Astrocyte (in vitro differentiated cells and primary cell): ENCODE measurements around the gene HDC.

Experiments
- EZH2 ChIP-seq: IDR thresholded peaks from 2 replicates; pipeline ENCODE4 v1.6.1; 2012; ENCODE audit warnings: mild to moderate bottlenecking, low read length, inconsistent platforms; ENCODE audit not compliant: insufficient read depth
- TF ChIP-seq, protein P1 (sequence below): IDR thresholded peaks from 2 replicates; pipeline ENCODE4 v1.5.1; 2011; ENCODE audit warnings: low read depth, mild to moderate bottlenecking, inconsistent platforms, low read length, moderate library complexity; ENCODE audit not compliant: insufficient read depth

DNA sequence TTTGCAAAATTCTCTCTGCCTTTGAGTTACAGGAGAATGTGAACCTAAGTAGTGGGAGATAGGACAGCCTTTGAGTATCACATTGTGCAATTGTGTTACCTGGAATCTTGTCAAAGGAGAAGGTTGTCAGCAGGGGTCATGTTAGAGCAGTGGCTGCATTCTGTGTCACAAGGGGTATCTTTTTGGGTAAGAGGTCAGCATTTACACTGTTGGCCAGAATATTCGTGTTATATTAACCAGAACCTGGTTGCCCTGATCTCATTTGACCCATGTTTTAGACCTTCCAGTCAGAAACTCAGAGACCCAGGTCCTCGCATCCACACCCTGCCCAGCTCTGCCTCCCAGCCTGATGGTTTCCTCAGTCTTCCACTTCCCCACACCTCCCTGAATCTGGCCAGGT lies 27.3 kb downstream of the HDC start:
- TF ChIP-seq, protein P1, sequence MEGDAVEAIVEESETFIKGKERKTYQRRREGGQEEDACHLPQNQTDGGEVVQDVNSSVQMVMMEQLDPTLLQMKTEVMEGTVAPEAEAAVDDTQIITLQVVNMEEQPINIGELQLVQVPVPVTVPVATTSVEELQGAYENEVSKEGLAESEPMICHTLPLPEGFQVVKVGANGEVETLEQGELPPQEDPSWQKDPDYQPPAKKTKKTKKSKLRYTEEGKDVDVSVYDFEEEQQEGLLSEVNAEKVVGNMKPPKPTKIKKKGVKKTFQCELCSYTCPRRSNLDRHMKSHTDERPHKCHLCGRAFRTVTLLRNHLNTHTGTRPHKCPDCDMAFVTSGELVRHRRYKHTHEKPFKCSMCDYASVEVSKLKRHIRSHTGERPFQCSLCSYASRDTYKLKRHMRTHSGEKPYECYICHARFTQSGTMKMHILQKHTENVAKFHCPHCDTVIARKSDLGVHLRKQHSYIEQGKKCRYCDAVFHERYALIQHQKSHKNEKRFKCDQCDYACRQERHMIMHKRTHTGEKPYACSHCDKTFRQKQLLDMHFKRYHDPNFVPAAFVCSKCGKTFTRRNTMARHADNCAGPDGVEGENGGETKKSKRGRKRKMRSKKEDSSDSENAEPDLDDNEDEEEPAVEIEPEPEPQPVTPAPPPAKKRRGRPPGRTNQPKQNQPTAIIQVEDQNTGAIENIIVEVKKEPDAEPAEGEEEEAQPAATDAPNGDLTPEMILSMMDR, result no peak
- TF ChIP-seq EZH2, result no peak
